HAP-1 (cell line): Measurements from ENCODE around the gene KIF27.

ENCODE experiments used
- DNase-seq, 2 experiments: peaks; one replicate each; pipeline ENCODE4 v3.0.0-alpha.2; 2016 to 2020; ENCODE audit warnings: low spot score in 2 of 2
- H3K27me3 ChIP-seq: fragments of 250-450 bp; sonication (Bioruptor Pico); 2 replicates; pipeline ENCODE4 v1.5.1; 2020; ENCODE audit warnings: low read depth, mild to moderate bottlenecking, moderate library complexity
- H3K36me3 ChIP-seq: fragments of 250-450 bp; sonication (Bioruptor Pico); replicated peaks from 2 replicates; pipeline ENCODE4 v1.5.1; 2020; ENCODE audit warnings: mild to moderate bottlenecking
- H3K4me1 ChIP-seq: fragments of 250-450 bp; sonication (Bioruptor Pico); 2 replicates; pipeline ENCODE4 v1.5.1; 2020; ENCODE audit warnings: mild to moderate bottlenecking
- H3K4me3 ChIP-seq: fragments of 250-450 bp; sonication (Bioruptor Pico); 2 replicates; pipeline ENCODE4 v1.5.1; 2020; ENCODE audit warnings: mild to moderate bottlenecking, moderate library complexity
- H3K9me3 ChIP-seq: fragments of 250-450 bp; sonication (Bioruptor Pico); 2 replicates; pipeline ENCODE4 v1.5.1; 2020; ENCODE audit warnings: mild to moderate bottlenecking, moderate library complexity
- in situ Hi-C: fragments of 300-500 bp; cut with MboI; formaldehyde crosslinking; loops from 3 replicates; pipeline ENCODE4 v1.14.3; 2020; ENCODE audit warnings: low sequenced_read_pairs, inconsistent platforms, mixed read lengths

Gene KIF27, protein sequence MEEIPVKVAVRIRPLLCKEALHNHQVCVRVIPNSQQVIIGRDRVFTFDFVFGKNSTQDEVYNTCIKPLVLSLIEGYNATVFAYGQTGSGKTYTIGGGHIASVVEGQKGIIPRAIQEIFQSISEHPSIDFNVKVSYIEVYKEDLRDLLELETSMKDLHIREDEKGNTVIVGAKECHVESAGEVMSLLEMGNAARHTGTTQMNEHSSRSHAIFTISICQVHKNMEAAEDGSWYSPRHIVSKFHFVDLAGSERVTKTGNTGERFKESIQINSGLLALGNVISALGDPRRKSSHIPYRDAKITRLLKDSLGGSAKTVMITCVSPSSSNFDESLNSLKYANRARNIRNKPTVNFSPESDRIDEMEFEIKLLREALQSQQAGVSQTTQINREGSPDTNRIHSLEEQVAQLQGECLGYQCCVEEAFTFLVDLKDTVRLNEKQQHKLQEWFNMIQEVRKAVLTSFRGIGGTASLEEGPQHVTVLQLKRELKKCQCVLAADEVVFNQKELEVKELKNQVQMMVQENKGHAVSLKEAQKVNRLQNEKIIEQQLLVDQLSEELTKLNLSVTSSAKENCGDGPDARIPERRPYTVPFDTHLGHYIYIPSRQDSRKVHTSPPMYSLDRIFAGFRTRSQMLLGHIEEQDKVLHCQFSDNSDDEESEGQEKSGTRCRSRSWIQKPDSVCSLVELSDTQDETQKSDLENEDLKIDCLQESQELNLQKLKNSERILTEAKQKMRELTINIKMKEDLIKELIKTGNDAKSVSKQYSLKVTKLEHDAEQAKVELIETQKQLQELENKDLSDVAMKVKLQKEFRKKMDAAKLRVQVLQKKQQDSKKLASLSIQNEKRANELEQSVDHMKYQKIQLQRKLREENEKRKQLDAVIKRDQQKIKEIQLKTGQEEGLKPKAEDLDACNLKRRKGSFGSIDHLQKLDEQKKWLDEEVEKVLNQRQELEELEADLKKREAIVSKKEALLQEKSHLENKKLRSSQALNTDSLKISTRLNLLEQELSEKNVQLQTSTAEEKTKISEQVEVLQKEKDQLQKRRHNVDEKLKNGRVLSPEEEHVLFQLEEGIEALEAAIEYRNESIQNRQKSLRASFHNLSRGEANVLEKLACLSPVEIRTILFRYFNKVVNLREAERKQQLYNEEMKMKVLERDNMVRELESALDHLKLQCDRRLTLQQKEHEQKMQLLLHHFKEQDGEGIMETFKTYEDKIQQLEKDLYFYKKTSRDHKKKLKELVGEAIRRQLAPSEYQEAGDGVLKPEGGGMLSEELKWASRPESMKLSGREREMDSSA (N-terminal part only)

DNA sequence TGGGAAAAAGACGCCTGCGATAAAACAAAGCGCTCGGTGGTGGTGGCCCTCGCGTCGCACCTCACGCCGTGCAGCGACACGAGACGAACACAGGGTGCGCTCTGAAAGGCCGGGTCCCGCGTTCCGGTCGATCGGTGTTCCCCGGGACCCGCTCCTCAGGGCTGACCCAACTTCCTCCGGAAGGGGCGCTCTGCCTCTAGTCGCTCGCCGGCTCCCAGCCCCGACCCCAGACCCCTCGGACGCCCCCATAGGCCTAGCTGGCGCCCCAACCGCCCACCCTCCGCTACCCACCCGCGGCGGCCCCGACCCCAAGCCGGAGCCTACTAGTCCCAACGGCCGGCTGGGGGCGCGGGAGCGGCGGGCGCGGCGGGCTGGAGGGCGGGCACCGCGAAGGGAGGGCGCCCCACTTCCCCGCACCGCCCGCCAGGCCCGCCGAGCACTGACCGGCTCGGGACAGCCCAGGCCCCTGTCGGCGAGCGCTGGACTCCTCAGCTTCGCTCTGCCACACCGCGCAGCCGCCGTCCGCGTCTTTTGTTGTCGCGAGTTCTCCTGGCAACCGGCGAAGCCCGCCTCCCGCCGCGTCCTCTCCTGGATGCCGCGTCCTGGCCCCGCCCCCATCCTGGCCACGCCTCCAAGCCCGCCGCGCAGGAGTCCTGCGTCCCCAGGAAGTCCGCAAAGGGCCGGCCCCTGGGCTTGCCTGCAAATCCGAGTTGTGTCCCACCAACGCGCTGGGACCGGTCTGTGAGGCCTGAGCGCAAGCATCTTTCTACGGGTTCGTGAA lies at the start of gene KIF27:
Gene KIF27 (minus strand): TSS at position 506 of the 781 bp plus-strand sequence. CDS start 5,841 bp downstream, outside the sequence.
- no peaks in the 10 kb centered on the region for H3K27me3 ChIP-seq
- H3K4me3 ChIP-seq = peak within 1 kb of the TSS; percentile 46
- DNase-seq = peak; percentile 92 to 99
- H3K9me3 ChIP-seq = no peaks in the 10 kb centered on the region
- no peaks in the 10 kb centered on the region for H3K36me3 ChIP-seq
- in situ Hi-C loops = loop anchor here (25.0 kb wide), 3 partner anchors 284 to 709 kb away; no protein-coding TSS in a partner anchor
- H3K4me1 ChIP-seq = peaks cover 8% of the 10 kb centered on the region

DNA sequence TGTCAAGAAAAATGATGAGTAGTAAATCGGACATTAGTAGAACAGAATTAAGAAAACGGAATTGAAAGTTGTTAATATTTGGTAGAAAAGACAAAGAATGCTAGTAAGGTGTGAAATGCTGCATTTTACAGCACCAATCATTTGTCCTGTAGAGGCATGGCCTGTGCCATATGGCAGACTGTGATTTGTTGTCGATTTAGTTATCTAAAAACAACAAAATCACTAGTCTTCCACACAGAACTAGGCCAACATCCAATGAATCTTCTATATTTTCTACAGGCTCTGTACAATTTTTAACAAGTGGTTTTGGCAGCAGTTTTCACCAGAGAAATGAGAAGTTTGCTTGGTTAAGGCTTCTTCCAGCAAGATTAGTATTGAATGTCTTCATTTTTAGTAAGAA lies 48.4 kb upstream of the KIF27 start:
- no peak for DNase-seq
- Histone ChIP-seq H3K4me1 (no peaks in the 10 kb centered on the region), H3K27me3 (no peaks in the 10 kb centered on the region), H3K9me3 (no peaks in the 10 kb centered on the region), H3K36me3 (peaks cover 82% of the 10 kb centered on the region), H3K4me3 (no peak overlapping the region)
- in situ Hi-C loops = no loop called here

GRCh38 chr9:83967073-83967472 lies 45.8 kb upstream of the KIF27 start:
- peaks cover 57% of the 10 kb centered on the region for H3K36me3 ChIP-seq
- in situ Hi-C loops = no loop called here
- no peak for DNase-seq
- peaks cover 3% of the 10 kb centered on the region; the same call in 1 of the 2 replicates for H3K4me1 ChIP-seq
- H3K4me3 ChIP-seq = no peak overlapping the region
- no peaks in the 10 kb centered on the region for H3K9me3 ChIP-seq
- H3K27me3 ChIP-seq = no peaks in the 10 kb centered on the region

- Histone ChIP-seq H3K27me3 (no peaks in the 10 kb centered on the region), H3K36me3 (peaks cover 48% of the 10 kb centered on the region), H3K4me3 (no peak overlapping the region), H3K4me1 (peaks cover 3% of the 10 kb centered on the region; the same call in 1 of the 2 replicates), H3K9me3 (no peaks in the 10 kb centered on the region)
- in situ Hi-C loops = no loop called here
- no peak for DNase-seq
These were observed 45.0 kb upstream of the KIF27 start for GRCh38 chr9:83966209-83966582.

GRCh38 chr9:83965350-83966208 lies 44.3 kb upstream of the KIF27 start:
- no peaks in the 10 kb centered on the region for H3K27me3 ChIP-seq
- no peak for DNase-seq
- H3K9me3 ChIP-seq = no peaks in the 10 kb centered on the region
- peaks cover 42% of the 10 kb centered on the region for H3K36me3 ChIP-seq
- H3K4me3 ChIP-seq = no peak overlapping the region
- peaks cover 3% of the 10 kb centered on the region; the same call in 1 of the 2 replicates for H3K4me1 ChIP-seq
- in situ Hi-C loops = no loop called here

DNA sequence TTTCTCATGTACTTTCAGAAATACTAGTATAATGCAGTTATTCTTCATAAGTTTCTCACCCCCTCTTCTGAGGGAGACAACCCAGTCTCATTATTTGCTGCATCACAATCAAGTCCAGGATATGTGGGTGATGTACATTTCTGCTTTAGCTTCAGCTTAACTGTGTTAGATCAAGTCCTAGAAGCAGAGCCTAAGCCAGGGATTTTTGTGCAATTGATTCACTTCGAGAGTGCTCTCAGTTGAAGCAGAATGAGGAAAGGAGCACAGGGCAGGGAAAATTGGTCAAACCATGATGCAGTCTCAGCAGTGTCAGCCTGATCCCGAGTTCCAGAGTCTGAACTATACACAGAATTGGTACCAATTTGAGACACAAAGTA lies 43.7 kb upstream of the KIF27 start:
- no peak for DNase-seq
- in situ Hi-C loops = no loop called here

GRCh38 chr9:83962165-83962564 lies 40.9 kb upstream of the KIF27 start:
- H3K36me3 ChIP-seq = peaks cover 10% of the 10 kb centered on the region
- no peaks in the 10 kb centered on the region for H3K9me3 ChIP-seq
- H3K4me3 ChIP-seq = no peak overlapping the region
- no peaks in the 10 kb centered on the region for H3K27me3 ChIP-seq
- peaks cover 3% of the 10 kb centered on the region; the same call in 1 of the 2 replicates for H3K4me1 ChIP-seq
- no peak for DNase-seq
- in situ Hi-C loops = no loop called here

More for the DNA sequence above, 43.7 kb upstream of the KIF27 start:
- Histone ChIP-seq H3K9me3 (no peaks in the 10 kb centered on the region), H3K4me1 (peaks cover 3% of the 10 kb centered on the region; the same call in 1 of the 2 replicates), H3K27me3 (no peaks in the 10 kb centered on the region), H3K36me3 (peaks cover 35% of the 10 kb centered on the region), H3K4me3 (no peak overlapping the region)

DNA sequence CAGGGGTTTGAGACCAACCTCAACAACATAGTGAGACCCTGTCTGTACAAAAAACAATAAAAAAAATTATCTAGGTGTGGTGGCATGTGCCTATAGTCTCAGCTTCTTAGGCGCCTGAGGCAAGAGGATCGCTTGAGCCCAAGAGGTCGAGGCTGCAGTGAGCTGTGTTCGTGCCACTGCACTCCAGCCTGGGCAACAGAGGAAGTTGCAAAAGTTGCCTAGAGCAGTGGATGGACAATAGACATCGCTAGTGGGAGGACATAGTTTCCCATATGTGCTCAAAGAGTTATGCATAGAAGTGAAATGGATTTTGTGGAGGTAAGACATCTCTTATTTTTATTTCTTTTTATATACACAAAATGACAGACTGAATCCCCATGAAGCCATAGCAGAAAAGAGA lies 39.8 kb upstream of the KIF27 start:
- Histone ChIP-seq H3K27me3 (0 out of 2 replicates have a peak, but pooled peaks cover 3% of the 10 kb centered on the region), H3K9me3 (no peaks in the 10 kb centered on the region)
- DNase-seq = no peak

GRCh38 chr9:83959061-83959460 lies 37.8 kb upstream of the KIF27 start:
- Histone ChIP-seq H3K9me3 (no peaks in the 10 kb centered on the region), H3K4me3 (no peak overlapping the region), H3K4me1 (peaks cover 3% of the 10 kb centered on the region; the same call in 1 of the 2 replicates), H3K36me3 (no peaks in the 10 kb centered on the region), H3K27me3 (0 out of 2 replicates have a peak, but pooled peaks cover 8% of the 10 kb centered on the region)
- DNase-seq = no peak
- in situ Hi-C loops = no loop called here

More for the DNA sequence above, 39.8 kb upstream of the KIF27 start:
- Histone ChIP-seq H3K4me3 (no peak overlapping the region), H3K4me1 (peaks cover 3% of the 10 kb centered on the region; the same call in 1 of the 2 replicates), H3K36me3 (no peaks in the 10 kb centered on the region)
- in situ Hi-C loops = no loop called here

DNA sequence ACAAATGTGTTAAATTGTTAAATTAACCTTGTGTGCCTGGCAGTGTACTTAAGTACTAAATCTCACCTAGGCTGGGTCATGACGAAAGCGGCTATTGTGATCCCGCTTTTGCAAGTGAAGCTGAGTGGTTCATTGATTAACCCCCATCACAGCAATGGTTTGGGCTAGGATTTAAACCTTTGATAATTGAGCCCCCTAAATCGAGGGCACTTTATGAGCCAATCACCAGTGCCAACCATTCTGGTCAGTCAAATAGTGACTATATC lies 35.9 kb upstream of the KIF27 start:
- Histone ChIP-seq H3K27me3 (0 out of 2 replicates have a peak, but pooled peaks cover 8% of the 10 kb centered on the region), H3K4me1 (no peaks in the 10 kb centered on the region; the same call in 1 of the 2 replicates), H3K36me3 (no peaks in the 10 kb centered on the region), H3K4me3 (no peak overlapping the region), H3K9me3 (no peaks in the 10 kb centered on the region)
- in situ Hi-C loops = no loop called here
- no peak for DNase-seq

- H3K4me3 ChIP-seq = no peak overlapping the region
- no peaks in the 10 kb centered on the region for H3K9me3 ChIP-seq
- no peaks in the 10 kb centered on the region for H3K4me1 ChIP-seq
- in situ Hi-C loops = no loop called here
- H3K36me3 ChIP-seq = no peaks in the 10 kb centered on the region
- 0 out of 2 replicates have a peak, but pooled peaks cover 8% of the 10 kb centered on the region for H3K27me3 ChIP-seq
- DNase-seq = no peak
These were observed 35.4 kb upstream of the KIF27 start for GRCh38 chr9:83956436-83957247.
